ENCODE results near the gene MINK1. TPM values are rescaled to one million over a fixed set of nuclear protein-coding genes. Genes with fewer than 3 reads are reported as not detected.
A peak's percentile ranks its signal among the peaks of the same experiment; 100 is the strongest.
"Not testable (repeated sequence)": the region's sequence is repeated elsewhere in the genome, so short reads cannot be mapped to it uniquely, and the experiment has no call there.

The MINK1 gene
- total RNA-seq, 1 donor from 2014 or later, result 84.6 TPM

- peak; percentile 53 for DNase-seq (ENCODE audit: low read depth)
Measured at GRCh38 chr17:4899341-4900230, 66.4 kb downstream of the MINK1 start, which contains the start of gene C17orf107. Gene C17orf107, plus strand, starts transcription at chr17:4899536. Its CDS starts 227 bp downstream, at chr17:4899763.

GRCh38 chr17:4900231-4901107 is 67.3 kb downstream of the MINK1 start:
- DNase-seq (ENCODE audit: low read depth), result no peak

- no peak for DNase-seq (ENCODE audit: low read depth)
Measured at GRCh38 chr17:4901108-4901647, 68.0 kb downstream of the MINK1 start.

GRCh38 chr17:4901648-4902344 is 68.7 kb downstream of the MINK1 start:
- no peak for DNase-seq (ENCODE audit: low read depth)

- DNase-seq (ENCODE audit: low read depth), result no peak
Measured at GRCh38 chr17:4902540-4902939, 69.4 kb downstream of the MINK1 start.

GRCh38 chr17:4903051-4903818 is 70.1 kb downstream of the MINK1 start, which contains the start of gene CHRNE:
Gene CHRNE, minus strand, starts transcription at chr17:4903098. Its CDS starts 35 bp downstream, at chr17:4903063.
- peak; percentile 81 for DNase-seq (ENCODE audit: low read depth)

GRCh38 chr17:4906642-4907041 is 73.5 kb downstream of the MINK1 start:
- DNase-seq (ENCODE audit: low read depth), result not testable (repeated sequence)

- DNase-seq (ENCODE audit: low read depth), result no peak
Measured at GRCh38 chr17:4908301-4908700, 75.2 kb downstream of the MINK1 start.

GRCh38 chr17:4908711-4909496 is 75.8 kb downstream of the MINK1 start:
- DNase-seq (ENCODE audit: low read depth), result peak; percentile 89

- peak; percentile 48 for DNase-seq (ENCODE audit: low read depth)
Measured at GRCh38 chr17:4913994-4914393, 80.9 kb downstream of the MINK1 start.

- not testable (repeated sequence) for DNase-seq (ENCODE audit: low read depth)
Measured at GRCh38 chr17:4914551-4914950, 81.4 kb downstream of the MINK1 start.

- no peak for DNase-seq (ENCODE audit: low read depth)
Measured at GRCh38 chr17:4919511-4920047, 86.4 kb downstream of the MINK1 start.

GRCh38 chr17:4920351-4921048 is 87.4 kb downstream of the MINK1 start:
- DNase-seq (ENCODE audit: low read depth), result peak; percentile 53

- no peak for DNase-seq (ENCODE audit: low read depth)
Measured at GRCh38 chr17:4921320-4921719, 88.2 kb downstream of the MINK1 start.

GRCh38 chr17:4926577-4927335 is 93.6 kb downstream of the MINK1 start:
- DNase-seq (ENCODE audit: low read depth), result not testable (repeated sequence)

- DNase-seq (ENCODE audit: low read depth), result no peak
Measured at GRCh38 chr17:4928881-4929280, 95.7 kb downstream of the MINK1 start.

- DNase-seq (ENCODE audit: low read depth), result no peak
Measured at GRCh38 chr17:4931963-4932362, 98.8 kb downstream of the MINK1 start, which contains the start of gene GP1BA. Gene GP1BA, plus strand, starts transcription at chr17:4932277. Its CDS starts 328 bp downstream, at chr17:4932605.

- DNase-seq (ENCODE audit: low read depth), result no peak
Measured at GRCh38 chr17:4932756-4933155, 99.6 kb downstream of the MINK1 start.

All from renal cortical epithelial cell (primary cell).